HT-29 (cell line): Measurements from ENCODE around the gene PGLYRP1. TPM values are rescaled to one million over a fixed set of nuclear protein-coding genes. Genes with fewer than 3 reads are reported as not detected.
A peak's percentile ranks its signal among the peaks of the same experiment; 100 is the strongest.

Experiments
- DNase-seq: peaks from one replicate; pipeline ENCODE4 v3.0.0-alpha.2; 2015; ENCODE audit warnings: low spot score
- total RNA-seq: library from RNA; depleted of rRNA; stranded (reverse); fragments of >200 nt; shearing (Covaris generic); gene quantifications from 2 replicates; pipeline ENCODE4 v1.2.3, GENCODE V29; 2014

The PGLYRP1 gene
- total RNA-seq, 1 experiment from 2014 or later, result not detected

DNA sequence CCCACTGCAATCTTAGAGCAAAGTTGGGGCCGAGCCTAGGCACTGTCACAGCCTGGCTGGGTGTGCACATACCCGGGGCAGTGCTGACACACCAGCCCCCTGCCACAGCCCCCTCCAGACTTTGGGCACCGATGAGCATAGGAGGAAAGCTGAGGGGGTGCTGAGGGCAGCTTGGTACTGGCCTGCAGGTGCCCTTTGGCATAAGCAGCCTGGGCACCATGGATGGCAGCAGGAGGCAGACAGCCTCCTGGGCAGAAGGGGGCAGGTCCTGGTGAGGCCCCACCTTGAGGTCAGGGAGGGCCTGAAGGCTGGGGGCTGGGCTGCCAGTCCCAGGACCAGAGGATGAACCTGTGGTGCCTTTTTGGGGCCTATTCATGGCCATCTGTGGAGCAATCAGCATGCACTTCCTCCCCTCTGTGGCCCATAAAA, 9.8 kb upstream of the PGLYRP1 start:
- DNase-seq, result no peak

DNA sequence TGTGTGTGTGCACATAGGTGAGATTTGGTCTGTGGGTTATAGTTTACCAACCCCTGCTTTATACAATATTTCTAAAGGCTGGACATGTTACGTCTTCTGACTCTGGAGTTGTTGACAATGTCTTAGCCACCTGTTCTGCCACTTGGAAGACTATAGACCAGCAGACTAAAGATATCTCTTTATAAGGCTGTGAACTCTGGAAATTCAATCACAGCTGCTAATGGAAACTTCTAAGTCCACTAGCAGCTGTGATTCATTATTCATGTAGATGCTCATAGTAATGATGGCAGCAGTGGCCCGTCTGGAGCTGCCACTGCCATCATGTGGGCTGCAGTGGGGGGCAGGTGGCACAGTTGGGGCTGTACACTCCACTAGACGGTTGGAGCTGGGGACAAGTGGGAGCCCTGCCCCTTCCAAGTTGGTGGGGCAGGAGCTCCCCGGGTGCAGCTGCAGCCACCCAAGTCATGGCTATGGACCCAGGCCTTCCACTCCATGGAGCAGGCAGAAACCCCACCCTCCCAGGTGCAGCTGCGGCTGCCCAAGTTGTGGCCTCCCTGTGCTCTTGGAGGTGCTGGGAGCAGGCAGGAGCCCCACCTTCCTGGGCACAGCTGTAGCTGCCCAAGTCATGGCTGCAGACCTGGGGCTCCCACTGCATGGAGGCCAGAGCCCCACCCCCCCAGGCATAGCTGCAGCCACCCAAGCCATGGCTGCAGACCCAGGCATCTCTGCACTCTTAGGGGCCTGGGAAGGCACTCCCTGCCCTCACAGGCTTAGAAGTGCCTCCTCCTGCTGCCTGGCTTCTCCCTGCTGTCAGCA, 9.1 kb upstream of the PGLYRP1 start:
- no peak for DNase-seq

GRCh38 chr19:46030812-46031550, 8.1 kb upstream of the PGLYRP1 start:
- peak; percentile 65 for DNase-seq

GRCh38 chr19:46025835-46026234, 3.0 kb upstream of the PGLYRP1 start:
- no peak for DNase-seq

DNA sequence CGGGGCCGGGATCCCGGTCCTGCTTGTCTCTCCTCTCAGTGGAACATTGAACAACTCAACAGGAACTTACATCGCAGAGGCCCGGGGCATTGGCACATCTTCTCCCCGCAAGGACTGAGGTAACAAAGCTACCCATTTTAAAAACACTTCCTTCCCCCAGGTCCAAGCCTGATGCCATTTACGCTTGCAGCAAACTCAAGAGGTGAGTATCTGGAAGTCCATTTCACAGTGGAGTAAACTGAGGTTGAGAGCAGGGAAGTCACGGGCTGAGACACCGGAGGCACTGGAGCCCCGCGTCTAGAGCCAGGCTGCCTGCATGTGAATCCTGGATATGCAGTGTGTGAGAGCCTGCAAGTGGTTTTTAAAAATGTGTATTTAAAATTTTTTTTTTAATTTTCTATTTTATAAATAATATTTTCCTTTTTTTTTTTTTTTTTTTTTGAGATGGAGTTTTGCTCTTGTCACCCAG, 492 bp upstream of the PGLYRP1 start:
- DNase-seq, result no peak

DNA sequence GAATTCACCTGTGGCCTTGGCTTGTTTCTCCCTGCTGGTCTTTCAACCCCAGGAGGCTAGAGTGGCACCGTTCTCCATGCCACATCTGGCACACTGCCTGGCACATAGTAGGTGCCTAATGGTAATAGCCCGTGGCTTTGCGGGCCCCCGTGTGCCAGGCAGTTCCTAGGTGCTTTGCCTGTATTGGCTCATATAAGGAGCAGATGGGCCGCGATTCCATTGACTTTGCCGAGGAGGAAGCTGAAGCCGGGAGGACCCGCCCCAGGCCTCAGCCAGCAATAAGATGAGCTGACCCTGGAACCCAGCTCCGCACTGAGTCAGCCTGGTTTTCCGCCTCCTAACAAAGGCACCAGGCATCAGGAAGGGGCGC, 807 bp downstream of the PGLYRP1 start:
- no peak for DNase-seq

- peak; percentile 63 for DNase-seq
Observed at GRCh38 chr19:46021531-46022041, 1.3 kb downstream of the PGLYRP1 start.

DNA sequence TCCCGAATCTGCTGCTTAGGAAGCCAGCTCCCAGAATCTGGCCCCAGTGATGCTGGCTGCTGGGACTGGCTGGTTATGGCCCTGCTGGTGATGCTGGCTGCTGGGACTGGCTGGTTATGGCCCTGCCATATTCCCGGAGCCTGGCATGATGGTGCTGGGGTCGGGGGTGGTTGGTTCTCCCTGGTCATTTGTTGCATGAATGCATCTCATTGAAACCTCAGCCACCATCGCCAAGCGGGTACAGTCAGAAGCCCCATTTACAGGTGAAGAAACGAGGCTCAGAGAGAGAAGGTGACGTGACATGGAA, 2.1 kb downstream of the PGLYRP1 start:
- DNase-seq, result no peak

- no peak for DNase-seq
Observed at GRCh38 chr19:46019270-46019669, 3.6 kb downstream of the PGLYRP1 start.

GRCh38 chr19:46018729-46019251, 4.1 kb downstream of the PGLYRP1 start:
- no peak for DNase-seq

GRCh38 chr19:46017874-46018675, 4.8 kb downstream of the PGLYRP1 start:
- DNase-seq, result no peak

DNA sequence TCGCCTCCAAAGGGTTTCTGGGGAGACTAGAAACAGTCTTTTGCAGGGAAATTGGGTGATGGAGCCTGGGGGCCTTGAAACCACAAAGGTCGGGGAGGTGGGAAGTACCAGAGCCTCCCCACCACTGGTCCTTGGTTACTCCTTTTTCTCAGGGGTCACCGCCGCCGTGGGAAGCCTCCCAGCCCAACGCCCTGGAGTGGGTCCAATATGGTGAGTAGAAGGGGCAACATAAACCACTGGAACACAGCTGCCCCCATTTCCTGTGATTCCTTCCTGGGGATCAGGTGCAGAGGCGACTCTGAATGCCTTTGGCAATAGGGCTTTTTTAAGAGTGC, 5.8 kb downstream of the PGLYRP1 start:
- DNase-seq, result no peak

- peak; percentile 98 for DNase-seq
Observed at GRCh38 chr19:46016426-46017094, 6.3 kb downstream of the PGLYRP1 start.

- DNase-seq, result no peak
Observed at GRCh38 chr19:46015687-46016425, 7.0 kb downstream of the PGLYRP1 start.

DNA sequence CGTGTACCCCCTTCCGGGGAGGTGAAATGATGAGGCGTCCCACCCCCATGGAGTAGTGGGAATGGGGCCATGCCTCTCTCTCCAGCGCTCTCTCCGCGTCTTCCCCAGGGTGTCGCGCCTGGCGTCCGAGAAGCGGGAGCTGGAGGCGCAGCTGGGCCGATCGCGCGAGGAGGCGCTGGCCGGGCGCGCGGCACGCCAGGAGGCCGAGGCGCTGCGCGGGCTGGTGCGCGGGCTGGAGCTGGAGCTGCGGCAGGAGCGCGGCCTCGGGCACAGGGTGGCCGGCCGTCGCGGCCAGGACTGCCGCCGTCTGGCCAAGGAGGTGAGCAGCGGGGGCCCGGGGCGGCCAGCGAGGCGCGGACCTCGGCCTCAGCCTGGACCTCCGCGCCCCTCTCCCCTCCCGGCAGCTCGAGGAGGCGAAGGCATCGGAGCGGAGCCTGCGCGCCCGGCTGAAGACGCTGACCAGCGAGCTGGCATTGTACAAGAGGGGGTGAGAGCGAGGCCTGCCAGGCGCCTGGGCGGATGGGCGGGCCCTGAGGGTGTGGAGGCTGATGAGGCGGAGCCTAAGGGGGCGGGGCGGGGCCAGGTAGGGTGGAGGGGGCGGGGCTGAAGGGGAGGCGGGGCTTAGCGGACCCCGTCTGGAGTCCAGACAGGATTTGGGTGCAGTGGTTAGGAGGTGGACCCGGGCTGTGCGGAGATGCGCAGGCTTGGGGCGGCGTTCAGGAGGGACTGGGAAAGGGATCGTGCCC, 7.7 kb downstream of the PGLYRP1 start:
- peak; percentile 94 for DNase-seq

- peak; percentile 32 for DNase-seq
Observed at GRCh38 chr19:46014534-46014933, 8.3 kb downstream of the PGLYRP1 start.

- DNase-seq, result peak; percentile 97
Observed at GRCh38 chr19:46009530-46010510, 13.0 kb downstream of the PGLYRP1 start.

- no peak for DNase-seq
Observed at GRCh38 chr19:46006411-46006810, 16.4 kb downstream of the PGLYRP1 start.
